Vagina (tissue), 2 donors: ENCODE data around the gene OR56A5. TPM values are rescaled to one million over a fixed set of nuclear protein-coding genes. Genes with fewer than 3 reads are reported as not detected.

Experiments
- DNase-seq, 2 donors: peaks; one replicate each; pipeline ENCODE4 v3.0.0-alpha.2; 2017; ENCODE audit errors: extremely low spot score in 2 of 2
- H3K27ac ChIP-seq: fragments of 200-600 bp; sonication (generic); one replicate; pipeline ENCODE4 v1.5.1; 2019
- H3K27me3 ChIP-seq: fragments of 200-600 bp; sonication (generic); one replicate; pipeline ENCODE4 v1.5.1; 2019
- H3K36me3 ChIP-seq, 2 donors: fragments of 200-600 bp; sonication (generic); one replicate each; pipeline ENCODE4 v1.5.1; 2017 to 2019
- H3K4me1 ChIP-seq: fragments of 200-600 bp; sonication (generic); one replicate; pipeline ENCODE4 v1.5.1; 2019
- H3K4me3 ChIP-seq, 2 donors: fragments of 200-600 bp; sonication (generic); 1 replicate in 1 of 2; 2 replicates in 1 of 2; pipeline ENCODE4 v1.5.1; 2016 to 2019
- H3K9me3 ChIP-seq: fragments of 200-600 bp; sonication (generic); one replicate; pipeline ENCODE4 v1.5.1; 2019
- POLR2A ChIP-seq, 2 donors: fragments of 450-650 bp; IDR thresholded peaks; one replicate each; pipeline ENCODE4 v1.6.1; 2017; ENCODE audit warnings: antibody characterized with exemption in 2 of 2, mild to moderate bottlenecking in 2 of 2, moderate library complexity in 2 of 2
- POLR2AphosphoS5 ChIP-seq, 2 donors: sonication (generic); formaldehyde crosslinking; IDR thresholded peaks; one replicate each; pipeline ENCODE4 v1.9.0; 2017; ENCODE audit warnings: antibody characterized with exemption in 2 of 2, mild to moderate bottlenecking in 2 of 2, low read depth in 1 of 2; ENCODE audit not compliant: insufficient read depth in 1 of 2
- intact Hi-C: fragments of 100-400 bp; cut with DNase I; formaldehyde crosslinking; loops from one replicate; pipeline ENCODE4 v1.15.1; 2023
- small RNA-seq: library from RNA; depleted of rRNA; stranded (forward); fragments of <200 nt; gene quantifications from one replicate; pipeline ENCODE3, GENCODE V24; 2016
- total RNA-seq: library from RNA; depleted of rRNA; stranded (reverse); fragments of >200 nt; gene quantifications from one replicate; pipeline ENCODE4 v1.2.3, GENCODE V29; 2016
- TF ChIP-seq, protein P1 (sequence below), 3 experiments: fragments of 450-650 bp in 2 of 3; fragments of 200-600 bp in 1 of 3; sonication (generic) in 1 of 3; IDR thresholded peaks; one replicate each; pipeline ENCODE4 v1.5.1; 2017 to 2019; ENCODE audit warnings: antibody characterized with exemption in 3 of 3, mild to moderate bottlenecking in 2 of 3, moderate library complexity in 2 of 3

The OR56A5 gene
- total RNA-seq, 1 donor from 2014 or later = not detected

DNA sequence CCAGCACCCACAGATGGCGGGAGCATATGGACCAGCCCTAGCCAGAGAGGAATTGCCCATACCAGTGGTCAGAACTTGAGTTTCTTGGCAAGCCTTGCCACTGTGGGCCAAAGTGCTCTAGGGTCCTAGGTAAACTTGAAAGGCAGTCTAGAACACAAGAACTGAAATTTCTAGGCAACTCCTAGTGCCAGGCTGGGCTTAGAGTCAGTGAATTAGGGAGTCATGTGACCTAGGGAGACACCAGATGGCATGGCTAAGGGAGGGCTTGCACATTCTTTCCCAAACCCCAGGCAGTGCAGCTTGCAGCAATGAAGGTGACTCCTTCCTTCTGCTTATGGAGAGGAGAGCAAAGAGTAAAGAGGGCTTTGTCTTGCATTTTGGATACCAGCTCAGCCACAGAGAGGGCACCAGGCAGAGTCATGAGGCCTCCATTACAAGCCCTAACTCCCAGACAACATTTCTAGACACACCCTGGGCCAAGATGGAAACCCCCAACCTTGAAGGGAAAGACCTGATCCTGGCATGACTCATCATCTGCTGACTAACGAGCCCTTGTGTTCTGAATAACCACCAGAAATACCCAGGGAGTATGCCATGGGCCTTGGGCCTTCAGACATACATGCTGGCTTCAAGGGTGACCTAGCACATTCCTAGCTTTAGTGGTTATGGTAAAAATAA lies 45.4 kb downstream of the OR56A5 start:
- H3K27me3 ChIP-seq = no peaks in the 10 kb centered on the region
- H3K27ac ChIP-seq = no peak overlapping the region
- H3K4me3 ChIP-seq = no peak overlapping the region
- no peaks in the 10 kb centered on the region for H3K36me3 ChIP-seq
- H3K4me1 ChIP-seq = no peaks in the 10 kb centered on the region
- intact Hi-C loops = no loop called here
- TF ChIP-seq POLR2AphosphoS5 (IDR thresholded peaks at IDR 0.05; ENCODE audit: insufficient read depth in 1 of 2, low read depth in 1 of 2) = no peak
- TF ChIP-seq POLR2A (IDR thresholded peaks at IDR 0.05) = no peak
- TF ChIP-seq, protein P1, sequence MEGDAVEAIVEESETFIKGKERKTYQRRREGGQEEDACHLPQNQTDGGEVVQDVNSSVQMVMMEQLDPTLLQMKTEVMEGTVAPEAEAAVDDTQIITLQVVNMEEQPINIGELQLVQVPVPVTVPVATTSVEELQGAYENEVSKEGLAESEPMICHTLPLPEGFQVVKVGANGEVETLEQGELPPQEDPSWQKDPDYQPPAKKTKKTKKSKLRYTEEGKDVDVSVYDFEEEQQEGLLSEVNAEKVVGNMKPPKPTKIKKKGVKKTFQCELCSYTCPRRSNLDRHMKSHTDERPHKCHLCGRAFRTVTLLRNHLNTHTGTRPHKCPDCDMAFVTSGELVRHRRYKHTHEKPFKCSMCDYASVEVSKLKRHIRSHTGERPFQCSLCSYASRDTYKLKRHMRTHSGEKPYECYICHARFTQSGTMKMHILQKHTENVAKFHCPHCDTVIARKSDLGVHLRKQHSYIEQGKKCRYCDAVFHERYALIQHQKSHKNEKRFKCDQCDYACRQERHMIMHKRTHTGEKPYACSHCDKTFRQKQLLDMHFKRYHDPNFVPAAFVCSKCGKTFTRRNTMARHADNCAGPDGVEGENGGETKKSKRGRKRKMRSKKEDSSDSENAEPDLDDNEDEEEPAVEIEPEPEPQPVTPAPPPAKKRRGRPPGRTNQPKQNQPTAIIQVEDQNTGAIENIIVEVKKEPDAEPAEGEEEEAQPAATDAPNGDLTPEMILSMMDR (IDR thresholded peaks at IDR 0.05) = no peak
- no peak for DNase-seq
- H3K9me3 ChIP-seq = no peaks in the 10 kb centered on the region

Small RNA genes lying within 50 kb of the gene (small RNA-seq; reads per million reads assigned to genes)
- not detected for gene RNA5SP329

Other genes with a start within 250 kb of the OR56A5 start
- gene OR56B1, start 232.0 kb downstream of the OR56A5 start, total RNA-seq = not detected
- not detected for gene OR52N4, start 214.3 kb downstream of the OR56A5 start, total RNA-seq
- gene OR52N5, start 185.1 kb downstream of the OR56A5 start, total RNA-seq = not detected
- not detected for gene OR52N1, start 177.2 kb downstream of the OR56A5 start, total RNA-seq
- gene OR52N2, start 159.6 kb downstream of the OR56A5 start, total RNA-seq = not detected
- not detected for gene OR52E6, start 126.6 kb downstream of the OR56A5 start, total RNA-seq
- gene OR52E8, start 110.8 kb downstream of the OR56A5 start, total RNA-seq = not detected
- gene OR52E4, start 87.9 kb downstream of the OR56A5 start, total RNA-seq = not detected
- gene OR52E5, start 75.3 kb downstream of the OR56A5 start, total RNA-seq = not detected
- not detected for gene OR56A3, start 26.2 kb downstream of the OR56A5 start, total RNA-seq
- not detected for gene OR52L1, start 18.5 kb upstream of the OR56A5 start, total RNA-seq
- not detected for gene OR56A4, start 38.5 kb upstream of the OR56A5 start, total RNA-seq
- gene OR56A1, start 62.3 kb upstream of the OR56A5 start, total RNA-seq = not detected
- not detected for gene OR56B4, start 139.2 kb upstream of the OR56A5 start, total RNA-seq
- gene OR52B2, start 201.8 kb upstream of the OR56A5 start, total RNA-seq = not detected
- gene OR52W1, start 230.7 kb upstream of the OR56A5 start, total RNA-seq = not detected
- gene C11orf42, start 237.1 kb upstream of the OR56A5 start, total RNA-seq = not detected